GDM1 (cell line): ENCODE results near the gene ZNF385A.

Experiments used
- DNase-seq: peaks from one replicate; lab custom pipeline; 2025; lab: John Stamatoyannopoulos, UW

The ZNF385A gene

GRCh38 chr12:54415221-54415929 is 30.8 kb upstream of the ZNF385A start:
- no peak for DNase-seq

GRCh38 chr12:54413284-54414190 is 29.0 kb upstream of the ZNF385A start:
- DNase-seq = peak; percentile 82

DNA sequence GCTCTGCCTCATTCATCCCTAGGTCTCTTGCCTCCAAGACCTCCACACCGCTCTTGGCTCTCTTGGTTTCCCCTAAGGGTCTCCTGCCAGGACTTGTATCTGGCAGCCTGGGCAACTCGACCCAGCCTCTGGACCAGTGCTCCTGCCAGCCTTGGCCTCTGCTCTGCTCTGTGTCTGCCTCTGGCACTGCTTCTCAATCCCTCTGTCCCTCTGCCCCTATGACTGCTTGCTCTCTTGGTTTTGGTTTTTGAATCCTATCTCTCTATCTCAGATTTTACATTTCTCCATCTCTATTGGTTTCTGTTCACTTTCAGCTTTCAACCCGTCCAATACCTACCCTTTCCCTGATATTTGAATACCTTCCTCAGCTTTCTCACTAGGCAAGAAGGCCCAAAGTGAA is 28.3 kb upstream of the ZNF385A start:
- no peak for DNase-seq

GRCh38 chr12:54412348-54412747 is 27.8 kb upstream of the ZNF385A start:
- DNase-seq = no peak

DNA sequence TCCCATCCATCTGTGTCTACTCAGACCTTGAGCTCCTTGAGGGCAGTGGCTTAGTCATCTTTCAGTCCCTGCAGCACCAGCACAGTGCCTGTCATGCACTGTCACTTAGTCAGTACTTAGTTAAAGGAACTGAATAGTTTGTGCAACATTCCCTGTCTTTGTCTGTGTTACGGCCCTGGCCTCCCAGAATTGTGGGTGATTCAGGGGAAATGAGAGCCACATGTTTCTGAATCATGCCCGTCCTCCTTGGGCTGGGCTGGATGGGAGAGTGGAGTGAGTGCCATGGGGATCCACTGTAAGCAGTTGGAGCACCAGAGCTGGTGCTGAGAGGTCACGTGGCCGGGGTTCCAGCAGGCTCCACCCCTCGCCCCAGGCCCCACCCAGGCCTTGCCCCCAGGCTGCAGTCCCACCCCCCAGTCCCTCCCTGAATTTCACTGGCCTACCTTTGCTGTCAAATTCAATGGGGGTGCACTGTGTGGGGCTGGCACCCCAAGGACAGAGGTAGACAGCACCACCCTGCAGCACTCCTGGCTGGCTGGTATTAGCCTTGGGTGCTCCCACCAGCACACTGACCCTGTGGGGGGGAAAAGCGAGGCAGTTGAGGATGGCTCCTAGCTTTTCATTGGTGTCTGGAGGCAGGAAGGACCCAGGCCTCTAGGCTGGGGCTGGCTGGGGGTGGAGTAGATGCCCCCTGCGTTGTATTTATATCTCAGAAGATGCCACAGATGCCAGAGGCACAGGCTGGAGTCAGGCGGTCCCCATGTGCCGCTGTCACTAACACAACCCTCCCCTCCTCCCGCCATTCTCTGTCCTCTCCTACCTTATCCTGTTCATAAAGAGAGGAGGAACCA is 27.1 kb upstream of the ZNF385A start:
- no peak for DNase-seq

- no peak for DNase-seq
These were observed 24.7 kb upstream of the ZNF385A start for GRCh38 chr12:54409267-54409666.

DNA sequence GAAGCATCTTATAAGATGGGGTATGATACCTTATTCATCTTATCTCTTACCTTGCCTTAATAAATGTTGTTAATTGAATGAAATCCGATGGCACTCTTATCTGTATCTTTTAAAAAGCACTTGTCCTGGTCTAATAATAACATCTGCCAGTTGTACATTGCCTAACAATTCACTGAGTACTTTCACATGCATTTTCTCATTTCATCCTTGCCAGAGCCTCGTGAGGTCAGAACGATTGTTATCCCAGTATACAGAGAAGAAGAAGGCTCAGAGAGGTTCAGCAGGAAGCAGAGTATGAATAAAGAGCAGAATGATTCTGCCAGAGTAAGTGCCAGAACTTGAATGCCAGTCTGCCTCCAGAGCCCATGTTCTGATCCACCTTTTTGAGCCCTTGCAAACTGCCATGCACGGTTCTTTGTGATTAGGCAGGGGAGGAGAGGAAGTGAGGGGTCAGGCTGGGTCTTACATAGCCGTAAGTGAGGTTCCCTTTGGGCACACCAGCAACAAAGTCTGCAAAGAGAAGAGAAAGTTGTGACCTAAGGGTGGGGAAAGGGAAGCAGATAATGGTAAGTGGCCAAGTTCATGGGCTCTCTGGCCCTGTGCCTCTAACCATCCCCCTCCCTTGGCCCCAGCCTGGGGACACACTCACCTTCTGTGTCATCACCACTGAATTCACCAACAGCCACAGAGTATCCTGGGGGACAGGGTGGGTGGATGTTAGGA is 22.8 kb upstream of the ZNF385A start:
- DNase-seq = no peak

- DNase-seq = no peak
These were observed 21.0 kb upstream of the ZNF385A start for GRCh38 chr12:54405573-54405972.

- no peak for DNase-seq
These were observed 20.6 kb upstream of the ZNF385A start for GRCh38 chr12:54405106-54405505.

GRCh38 chr12:54404061-54405004 is 19.8 kb upstream of the ZNF385A start:
- peak; percentile 28 for DNase-seq

GRCh38 chr12:54401119-54401518 is 16.6 kb upstream of the ZNF385A start:
- no peak for DNase-seq

GRCh38 chr12:54398995-54399793 is 14.7 kb upstream of the ZNF385A start:
- peak; percentile 76 for DNase-seq

DNA sequence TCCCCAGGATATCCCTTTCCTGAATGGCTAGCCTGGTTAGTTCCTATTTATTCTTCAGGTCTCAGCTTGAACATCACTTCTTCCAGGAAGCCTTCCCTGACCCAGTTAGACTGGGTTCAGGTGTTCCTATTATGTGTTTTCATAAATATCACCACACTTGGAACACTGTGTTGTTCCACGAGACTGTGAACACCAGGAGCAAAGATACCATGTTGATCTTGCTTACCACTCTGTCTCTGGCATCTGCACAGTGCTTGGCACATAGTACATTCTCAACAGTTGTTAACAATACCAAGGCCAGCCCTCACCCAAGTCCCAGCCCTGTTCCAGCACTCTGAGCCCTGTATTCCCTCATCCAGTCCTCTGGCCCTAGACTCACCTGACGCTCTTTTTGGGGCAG is 13.7 kb upstream of the ZNF385A start:
- DNase-seq = no peak

GRCh38 chr12:54397157-54397556 is 12.6 kb upstream of the ZNF385A start:
- no peak for DNase-seq

DNA sequence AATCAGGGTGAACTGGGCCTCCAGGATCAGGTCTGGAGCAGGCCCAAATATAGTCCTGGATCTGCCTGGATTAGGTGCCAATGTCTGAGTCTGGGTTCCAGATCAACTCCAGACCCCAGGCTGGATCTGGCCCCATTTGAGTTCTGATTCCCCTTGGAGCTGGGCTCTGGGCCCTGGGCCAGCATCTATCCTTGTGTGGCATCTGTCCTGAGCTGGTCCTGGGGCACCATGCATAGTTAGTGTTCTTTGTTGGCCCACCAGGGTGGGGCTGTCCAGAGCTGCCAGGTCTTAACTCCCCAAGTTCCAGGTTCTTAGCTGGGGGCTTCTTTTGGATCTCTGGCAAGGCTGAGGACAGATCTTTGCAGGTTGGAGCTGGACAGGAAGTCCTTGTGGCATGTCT is 11.0 kb upstream of the ZNF385A start:
- no peak for DNase-seq

- DNase-seq = no peak
These were observed 10.5 kb upstream of the ZNF385A start for GRCh38 chr12:54394986-54395385.

- peak; percentile 42 for DNase-seq
These were observed 9.8 kb upstream of the ZNF385A start for GRCh38 chr12:54394281-54394719.

DNA sequence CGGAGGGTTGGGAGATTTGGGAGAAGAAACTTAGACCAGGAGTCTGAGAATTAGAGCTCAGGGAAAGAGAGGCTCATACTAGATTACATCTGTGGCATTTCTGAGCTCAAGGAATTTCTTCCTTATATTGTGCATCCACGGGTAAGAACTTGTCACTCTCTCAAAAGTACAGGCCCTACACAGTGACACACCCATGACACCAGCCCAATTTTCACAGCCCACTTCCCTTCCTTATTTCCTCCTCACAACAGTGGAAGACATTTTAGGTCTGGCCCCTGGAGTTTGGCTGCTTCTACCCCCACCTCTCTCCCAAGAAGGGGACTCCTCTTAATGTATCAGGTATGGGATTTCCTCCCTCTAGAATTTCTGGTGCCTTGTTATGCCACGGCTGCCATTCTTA is 9.2 kb upstream of the ZNF385A start:
- DNase-seq = peak; percentile 20

DNA sequence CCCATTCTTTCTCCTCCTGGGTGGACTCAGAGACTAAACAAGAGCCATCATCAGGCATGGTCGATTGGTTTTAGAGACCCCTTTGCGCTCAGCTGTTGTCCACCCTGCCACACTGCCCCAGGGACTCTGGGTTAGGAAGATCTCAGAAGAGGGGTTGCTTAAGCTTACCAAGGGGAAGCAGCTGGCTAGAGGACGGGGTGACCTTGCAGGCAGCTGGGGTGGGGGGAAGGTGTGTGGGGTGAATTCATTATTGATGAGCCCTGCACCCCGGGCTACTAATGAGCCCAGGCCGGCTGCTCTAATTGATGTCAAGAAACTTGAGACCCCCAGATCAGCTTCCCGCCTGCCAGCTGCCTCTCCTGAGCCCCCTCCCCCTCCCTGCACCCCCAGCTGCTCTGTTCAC is 8.7 kb upstream of the ZNF385A start:
- no peak for DNase-seq
